MM.1S (cell line): ENCODE measurements around the gene PTPRK.

Source experiments
- EZH2 ChIP-seq: fragments of 300-600 bp; sonication (generic); optimal IDR thresholded peaks from 2 replicates; pipeline ENCODE3; 2017; ENCODE audit warnings: low read depth, mild to moderate bottlenecking, antibody characterized with exemption, low read length, mixed read lengths
- TF ChIP-seq, protein P1 (sequence below): fragments of 300-600 bp; sonication (generic); IDR thresholded peaks from 2 replicates; pipeline ENCODE4 v1.5.1; 2016; ENCODE audit warnings: antibody characterized with exemption, low read length, mixed read lengths

DNA sequence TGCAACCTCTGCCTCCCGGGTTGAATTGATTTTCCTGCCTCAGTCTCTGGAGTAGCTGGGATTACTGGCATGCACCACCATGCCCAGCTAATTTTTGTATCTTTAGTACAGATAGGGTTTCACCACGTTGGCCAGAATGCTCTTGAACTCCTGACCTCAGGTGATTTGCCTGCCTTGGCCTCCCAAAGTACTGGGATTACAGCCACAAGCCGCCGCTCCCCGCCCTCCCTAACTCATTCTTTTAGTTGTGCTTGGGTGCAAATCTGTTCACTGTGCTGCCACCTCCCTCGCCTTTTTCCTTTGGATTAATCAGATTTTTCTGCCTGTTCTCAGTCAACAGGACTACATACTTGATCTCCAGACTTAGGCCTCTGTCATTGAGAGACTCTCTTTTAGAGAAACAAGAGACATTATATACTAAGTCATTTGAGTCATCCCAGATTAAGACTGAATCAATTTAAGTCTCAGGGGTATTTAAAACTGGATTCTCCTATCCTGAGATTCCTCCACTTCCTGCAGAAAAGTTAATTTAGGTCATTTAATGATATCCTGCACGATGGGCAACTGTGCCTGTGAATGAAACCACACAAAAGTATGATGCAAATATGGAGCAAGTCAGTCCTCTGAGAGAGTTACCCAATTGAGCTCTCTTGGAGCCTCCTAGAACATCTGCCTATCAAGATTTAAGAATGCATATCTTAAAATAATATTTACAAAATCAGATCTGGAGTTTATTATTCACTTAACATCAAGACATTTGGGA, 483.4 kb downstream of the PTPRK start:
- TF ChIP-seq, protein P1, sequence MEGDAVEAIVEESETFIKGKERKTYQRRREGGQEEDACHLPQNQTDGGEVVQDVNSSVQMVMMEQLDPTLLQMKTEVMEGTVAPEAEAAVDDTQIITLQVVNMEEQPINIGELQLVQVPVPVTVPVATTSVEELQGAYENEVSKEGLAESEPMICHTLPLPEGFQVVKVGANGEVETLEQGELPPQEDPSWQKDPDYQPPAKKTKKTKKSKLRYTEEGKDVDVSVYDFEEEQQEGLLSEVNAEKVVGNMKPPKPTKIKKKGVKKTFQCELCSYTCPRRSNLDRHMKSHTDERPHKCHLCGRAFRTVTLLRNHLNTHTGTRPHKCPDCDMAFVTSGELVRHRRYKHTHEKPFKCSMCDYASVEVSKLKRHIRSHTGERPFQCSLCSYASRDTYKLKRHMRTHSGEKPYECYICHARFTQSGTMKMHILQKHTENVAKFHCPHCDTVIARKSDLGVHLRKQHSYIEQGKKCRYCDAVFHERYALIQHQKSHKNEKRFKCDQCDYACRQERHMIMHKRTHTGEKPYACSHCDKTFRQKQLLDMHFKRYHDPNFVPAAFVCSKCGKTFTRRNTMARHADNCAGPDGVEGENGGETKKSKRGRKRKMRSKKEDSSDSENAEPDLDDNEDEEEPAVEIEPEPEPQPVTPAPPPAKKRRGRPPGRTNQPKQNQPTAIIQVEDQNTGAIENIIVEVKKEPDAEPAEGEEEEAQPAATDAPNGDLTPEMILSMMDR: no peak
- TF ChIP-seq EZH2: no peak
